SW480 (cell line): ENCODE results near the gene MGARP.

Experiments used
- DNase-seq: peaks from one replicate; pipeline ENCODE4 v3.0.0-alpha.2; 2016; ENCODE audit warnings: low spot score

MGARP gene

GRCh38 chr4:139243448-139244365, 36.3 kb downstream of the MGARP start:
- DNase-seq: no peak

GRCh38 chr4:139242511-139243051, 37.4 kb downstream of the MGARP start:
- DNase-seq: no peak

- no peak for DNase-seq
These were observed 38.3 kb downstream of the MGARP start for GRCh38 chr4:139241784-139242151.

GRCh38 chr4:139241086-139241783, 38.8 kb downstream of the MGARP start:
- DNase-seq: no peak

- DNase-seq: no peak
These were observed 40.8 kb downstream of the MGARP start for GRCh38 chr4:139239127-139239772.

GRCh38 chr4:139234253-139234652, 45.8 kb downstream of the MGARP start:
- no peak for DNase-seq

GRCh38 chr4:139229534-139230039, 50.4 kb downstream of the MGARP start:
- DNase-seq: peak; percentile 42

GRCh38 chr4:139227729-139228404, 52.2 kb downstream of the MGARP start:
- DNase-seq: no peak

GRCh38 chr4:139223682-139224317, 56.2 kb downstream of the MGARP start:
- DNase-seq: no peak

GRCh38 chr4:139222215-139222614, 57.8 kb downstream of the MGARP start:
- DNase-seq: no peak

- no peak for DNase-seq
These were observed 58.3 kb downstream of the MGARP start for GRCh38 chr4:139221687-139222086.

- no peak for DNase-seq
These were observed 60.5 kb downstream of the MGARP start for GRCh38 chr4:139219450-139220055.
